Small intestine (tissue), 7 donors: ENCODE measurements around the gene CLIC4. TPM values are rescaled to one million over a fixed set of nuclear protein-coding genes. Genes with fewer than 3 reads are reported as not detected.
"Not testable (repeated sequence)": the region's sequence is repeated elsewhere in the genome, so short reads cannot be mapped to it uniquely, and the experiment has no call there.

Experiments used
- DNase-seq, 2 donors: peaks; one replicate each; pipeline versions ENCODE4 v3.0.0 to v3.0.0-alpha.2; 2013
- FAIRE-seq: peaks from 2 replicates; lab custom pipeline; 2012; peaks lifted over from hg19 to GRCh38; lab: Jason Lieb, UNC
- H3K27ac ChIP-seq, 3 donors: one replicate each; pipeline ENCODE4 v1.5.1; 2013; ENCODE audit warnings: low read length in 2 of 3, mild to moderate bottlenecking in 2 of 3, control low read depth in 1 of 3, inconsistent platforms in 1 of 3, low read depth in 1 of 3, moderate library complexity in 1 of 3
- H3K27me3 ChIP-seq, 3 donors: one replicate each; pipeline ENCODE4 v1.6.1; 2013; ENCODE audit warnings: low read length in 3 of 3, inconsistent platforms in 1 of 3; ENCODE audit not compliant: control insufficient read depth in 3 of 3, insufficient read depth in 3 of 3
- H3K36me3 ChIP-seq, 3 donors: one replicate each; pipeline ENCODE4 v1.6.1; 2013; ENCODE audit warnings: low read length in 3 of 3, inconsistent platforms in 1 of 3, low read depth in 1 of 3, mild to moderate bottlenecking in 1 of 3, moderate library complexity in 1 of 3; ENCODE audit not compliant: control insufficient read depth in 3 of 3, insufficient read depth in 2 of 3
- H3K4me1 ChIP-seq, 3 donors: one replicate each; pipeline ENCODE4 v1.6.1; 2013; ENCODE audit warnings: low read length in 2 of 3, inconsistent platforms in 1 of 3, low read depth in 1 of 3, mild to moderate bottlenecking in 1 of 3, moderate library complexity in 1 of 3; ENCODE audit not compliant: control insufficient read depth in 3 of 3, insufficient read depth in 2 of 3
- H3K4me3 ChIP-seq, 3 donors: one replicate each; pipeline ENCODE4 v1.5.1; 2013; ENCODE audit warnings: low read length in 3 of 3, control low read depth in 1 of 3, inconsistent platforms in 1 of 3, low read depth in 1 of 3, mild to moderate bottlenecking in 1 of 3, moderate library complexity in 1 of 3
- H3K9me3 ChIP-seq, 2 donors: one replicate each; pipeline ENCODE4 v1.6.1; 2013; ENCODE audit warnings: low read depth in 1 of 2, low read length in 1 of 2; ENCODE audit not compliant: control insufficient read depth in 2 of 2, insufficient read depth in 1 of 2
- WGBS, 3 donors: extraction: QIAGEN DNeasy Blood & Tissue Kit; methylation state at CpG; one replicate each; pipeline ENCODE4 v1.1.7; 2013; 5-methylcytosine and 5-hydroxymethylcytosine counted together
- polyA plus RNA-seq, 4 donors: library from polyadenylated mRNA; stranded (reverse) in 3 of 4; unstranded in 1 of 4; fragments of 200-250 nt in 3 of 4; fragments of 120-200 nt in 1 of 4; gene quantifications; one replicate each; pipeline versions ENCODE4 v1.2.1 to v1.2.3, GENCODE V29; 2013
- donor health status: healthy with polysubstance abuse.
- donor health status: control.
- donor health status: control.
- donor health status: Bipolar disorder and iron deficiency.
- donor health status: healthy.

CLIC4 gene
- polyA plus RNA-seq, 4 donors: 2.0 to 47.4 (median 25.4) TPM

DNA sequence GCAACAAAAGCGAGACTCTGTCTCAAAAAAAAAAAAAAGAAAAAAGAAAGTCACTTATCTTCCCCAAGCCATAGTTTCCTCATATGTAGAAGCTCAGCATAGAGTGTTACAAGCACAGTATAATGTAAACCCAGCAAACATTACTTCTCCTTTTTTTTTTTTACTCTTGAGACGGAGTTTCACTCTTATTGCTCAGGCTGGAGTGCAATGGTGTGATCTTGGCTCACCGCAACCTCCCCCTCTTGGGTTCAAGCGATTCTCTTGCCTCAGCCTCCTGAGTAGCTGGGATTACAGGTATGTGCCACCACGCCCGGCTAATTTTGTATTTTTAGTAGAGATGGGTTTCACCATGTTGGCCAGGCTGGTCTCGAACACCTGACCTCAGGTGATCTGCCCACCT, 11.9 kb upstream of the CLIC4 start:
- not testable (repeated sequence) for FAIRE-seq

DNA sequence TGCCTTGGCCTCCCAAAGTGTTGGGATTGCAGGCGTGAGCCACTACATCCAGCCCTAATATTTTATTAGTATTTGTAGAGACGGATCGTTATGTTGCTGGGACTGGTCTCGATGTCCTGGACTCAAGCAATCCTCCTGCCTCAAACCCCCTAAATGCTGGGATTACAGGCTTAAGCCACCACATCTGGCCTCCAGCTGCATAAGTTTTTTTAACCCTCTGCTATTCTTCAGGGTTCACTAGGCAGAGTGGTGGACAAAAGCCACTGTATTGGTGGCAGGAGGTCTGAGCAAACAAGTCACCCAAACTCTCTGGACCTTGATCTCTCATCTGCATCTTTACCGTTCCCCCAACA, 10.1 kb upstream of the CLIC4 start:
- Histone ChIP-seq H3K4me3 (no peak overlapping the region), H3K36me3 (no peaks in the 10 kb centered on the region), H3K27ac (peak overlapping the region in 1 of 3 donors; percentile 23), H3K9me3 (no peaks in the 10 kb centered on the region), H3K4me1 (no peaks in the 10 kb centered on the region), H3K27me3 (no peaks in the 10 kb centered on the region)
- 67 to 80% (median 77%) methylated on average over 5 of the region's 5 CpGs for WGBS, 3 donors
- DNase-seq (no peak), FAIRE-seq (no peak)

More for the DNA sequence above, 11.9 kb upstream of the CLIC4 start:
- not testable (repeated sequence) for H3K4me1 ChIP-seq, H3K9me3 ChIP-seq, H3K27me3 ChIP-seq, H3K4me3 ChIP-seq, DNase-seq, H3K27ac ChIP-seq, H3K36me3 ChIP-seq
- 68 to 89% (median 76%) methylated on average over 7 of the region's 7 CpGs for WGBS, 3 donors

DNA sequence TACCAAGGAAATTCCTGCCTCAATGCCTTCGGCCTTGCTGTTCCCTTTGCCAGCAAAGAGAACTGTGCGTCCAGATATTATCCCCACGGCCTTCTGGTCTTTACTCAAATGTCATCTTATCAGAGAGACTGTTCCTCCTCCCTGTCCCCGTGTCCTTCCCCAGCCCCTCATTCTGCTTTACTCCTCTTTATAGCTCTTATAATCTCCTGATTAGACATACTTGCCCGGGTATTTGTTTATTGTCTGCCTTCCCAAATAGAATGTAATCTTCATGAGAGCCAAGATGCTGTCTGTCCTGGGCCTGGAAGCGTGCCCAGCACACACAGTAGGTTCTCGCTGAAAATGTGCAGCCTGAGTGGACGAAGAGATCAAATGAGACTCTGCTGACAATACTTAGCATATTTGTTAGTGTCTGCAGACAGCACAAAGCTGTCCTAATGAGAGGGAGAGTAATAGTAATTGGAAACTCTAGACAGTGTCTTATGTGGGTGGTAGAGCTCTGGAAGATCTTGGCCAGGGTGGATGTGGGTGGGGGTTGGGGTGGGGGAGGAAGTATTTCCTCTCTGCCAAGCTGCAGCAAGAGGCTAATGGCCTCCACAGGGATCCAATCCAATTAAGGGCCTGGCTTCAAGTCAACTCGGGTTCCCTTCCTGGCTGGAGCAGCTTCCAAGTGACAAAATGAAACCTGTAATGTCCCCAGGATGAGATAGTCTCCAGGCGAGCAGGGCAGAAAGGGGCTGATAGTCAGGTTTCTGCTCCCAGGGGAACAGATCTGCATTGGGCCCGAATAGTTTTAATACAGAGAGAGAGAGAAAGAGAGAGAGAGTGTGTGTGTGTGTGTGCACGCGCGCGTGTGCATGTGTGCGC, 9.5 kb upstream of the CLIC4 start:
- Histone ChIP-seq H3K9me3 (no peaks in the 10 kb centered on the region), H3K36me3 (no peaks in the 10 kb centered on the region), H3K4me3 (no peak overlapping the region), H3K4me1 (no peaks in the 10 kb centered on the region), H3K27me3 (no peaks in the 10 kb centered on the region), H3K27ac (peak overlapping the region in 2 of 3 donors; percentile 15 to 34)
- peak in 1 of 2 donors; percentile 21 for DNase-seq
- FAIRE-seq: no peak
- 42 to 65% (median 63%) methylated on average over 16 of the region's 16 CpGs for WGBS, 3 donors

DNA sequence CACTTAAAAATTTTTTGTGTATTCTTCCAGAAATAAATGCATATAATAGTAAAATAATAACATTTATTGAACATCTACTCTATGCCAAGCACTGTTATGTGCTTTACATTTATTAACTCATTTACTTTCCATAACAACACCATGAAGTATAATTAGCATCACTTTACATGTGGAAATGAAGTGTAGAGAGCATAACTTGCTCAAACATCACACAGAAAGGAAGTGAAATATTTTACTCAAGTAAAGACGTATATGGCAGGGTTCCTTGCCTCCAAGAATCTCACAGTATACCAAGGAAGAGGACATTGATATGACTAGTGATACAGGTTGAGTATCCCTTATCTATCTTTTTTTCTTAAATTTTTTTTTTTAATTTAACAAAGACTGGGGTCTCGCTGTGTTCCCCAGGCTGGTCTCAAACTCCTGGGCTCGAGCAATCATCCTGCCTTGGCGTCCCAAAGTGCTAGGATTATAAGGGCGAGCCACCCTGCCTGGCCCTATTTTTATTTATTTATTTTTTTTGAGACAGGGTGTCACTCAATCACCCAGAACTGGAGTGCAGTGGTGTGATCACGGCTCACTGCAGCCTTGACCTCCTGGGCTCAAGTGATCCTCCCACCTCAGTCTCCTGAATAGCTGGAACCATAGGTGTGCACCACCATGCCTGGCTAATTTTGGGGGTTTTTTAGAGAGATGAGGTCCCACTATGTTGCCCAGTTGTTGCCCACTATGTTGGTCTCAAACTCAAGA, 7.7 kb upstream of the CLIC4 start:
- Histone ChIP-seq H3K27me3 (no peaks in the 10 kb centered on the region), H3K4me1 (peaks cover 0 to 7% (median 0%) of the 10 kb centered on the region in 3 donors), H3K4me3 (no peak overlapping the region), H3K27ac (no peak overlapping the region), H3K9me3 (no peaks in the 10 kb centered on the region), H3K36me3 (no peaks in the 10 kb centered on the region)
- FAIRE-seq (no peak), DNase-seq (no peak)
- 85 to 89% (median 87%) methylated on average over 6 of the region's 6 CpGs for WGBS, 3 donors

DNA sequence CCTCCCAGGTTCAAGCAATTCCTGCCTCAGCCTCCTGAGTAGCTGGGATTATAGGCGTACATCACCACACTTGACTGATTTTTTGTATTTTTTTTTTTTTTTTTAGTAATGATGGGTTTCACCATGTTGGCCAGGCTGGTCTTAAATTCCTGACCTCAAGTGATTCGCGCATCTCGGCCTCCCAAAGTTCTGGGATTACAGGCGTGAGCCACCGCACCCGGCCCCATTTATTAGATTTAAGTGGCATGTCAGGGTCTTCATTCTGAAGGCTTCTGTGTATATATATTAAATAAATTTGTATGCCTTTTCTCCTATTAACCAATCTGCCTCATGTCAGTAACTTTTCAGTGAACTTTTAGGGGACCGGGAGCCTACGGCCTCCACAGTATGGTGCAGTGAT, 6.0 kb upstream of the CLIC4 start:
- Histone ChIP-seq H3K9me3 (no peaks in the 10 kb centered on the region), H3K36me3 (no peaks in the 10 kb centered on the region), H3K4me1 (peaks cover 2 to 23% (median 6%) of the 10 kb centered on the region in 3 donors), H3K27me3 (peaks cover 0 to 3% (median 0%) of the 10 kb centered on the region in 3 donors), H3K27ac (no peak overlapping the region), H3K4me3 (no peak overlapping the region)
- DNase-seq (no peak), FAIRE-seq (no peak)
- 95 to 98% (median 96%) methylated on average over 9 of the region's 9 CpGs for WGBS, 3 donors

DNA sequence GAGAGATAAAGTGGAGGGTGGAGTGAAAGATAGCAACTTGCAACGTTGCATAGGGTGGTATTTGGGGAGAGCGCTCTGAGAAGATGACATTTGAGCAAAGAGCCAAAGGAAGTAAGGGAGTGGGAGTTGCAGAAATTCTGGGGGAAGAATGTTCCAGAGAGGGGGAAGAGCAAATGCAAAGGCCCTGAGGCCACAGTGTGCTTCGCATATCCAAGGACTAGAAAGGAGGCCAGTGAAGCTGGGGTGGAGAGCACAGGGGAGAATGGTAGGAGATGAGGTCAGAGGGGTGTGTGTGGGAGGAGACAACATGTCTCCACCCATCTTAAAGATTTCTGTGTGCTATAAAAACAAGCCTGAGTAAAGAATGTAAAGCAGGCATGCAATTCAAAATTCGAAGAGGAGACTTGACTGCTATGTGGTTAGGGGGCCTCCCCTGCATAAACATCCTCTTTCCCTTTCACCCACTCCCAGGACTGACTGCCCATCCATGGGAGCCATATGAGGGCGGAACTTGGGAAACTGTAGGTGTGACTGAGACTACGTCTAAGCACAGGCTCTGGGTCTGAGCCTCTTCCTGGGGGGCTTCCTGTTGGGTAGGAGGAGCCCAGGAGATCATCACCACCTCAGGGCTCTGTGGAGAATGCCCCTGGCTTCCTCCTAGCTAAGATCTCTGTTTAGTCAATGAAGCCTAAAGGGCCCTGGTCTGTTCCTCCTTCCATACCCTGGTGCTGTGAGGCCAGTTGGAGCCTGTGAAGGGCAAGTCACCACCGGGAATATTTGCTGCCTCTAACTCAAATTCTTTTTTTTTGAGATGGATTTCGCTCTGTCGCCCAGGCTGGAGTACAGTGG, 2.9 kb upstream of the CLIC4 start:
- H3K4me3 ChIP-seq: no peak overlapping the region
- peaks cover 2 to 24% (median 6%) of the 10 kb centered on the region in 3 donors for H3K4me1 ChIP-seq
- FAIRE-seq (no peak), DNase-seq (peak; percentile 44 to 51)
- no peaks in the 10 kb centered on the region for H3K36me3 ChIP-seq
- peak overlapping the region in 1 of 3 donors; percentile 63 for H3K27ac ChIP-seq
- H3K27me3 ChIP-seq: peaks cover 0 to 5% (median 0%) of the 10 kb centered on the region in 3 donors
- H3K9me3 ChIP-seq: no peaks in the 10 kb centered on the region
- 59 to 65% (median 62%) methylated on average over 9 of the region's 9 CpGs for WGBS, 3 donors

DNA sequence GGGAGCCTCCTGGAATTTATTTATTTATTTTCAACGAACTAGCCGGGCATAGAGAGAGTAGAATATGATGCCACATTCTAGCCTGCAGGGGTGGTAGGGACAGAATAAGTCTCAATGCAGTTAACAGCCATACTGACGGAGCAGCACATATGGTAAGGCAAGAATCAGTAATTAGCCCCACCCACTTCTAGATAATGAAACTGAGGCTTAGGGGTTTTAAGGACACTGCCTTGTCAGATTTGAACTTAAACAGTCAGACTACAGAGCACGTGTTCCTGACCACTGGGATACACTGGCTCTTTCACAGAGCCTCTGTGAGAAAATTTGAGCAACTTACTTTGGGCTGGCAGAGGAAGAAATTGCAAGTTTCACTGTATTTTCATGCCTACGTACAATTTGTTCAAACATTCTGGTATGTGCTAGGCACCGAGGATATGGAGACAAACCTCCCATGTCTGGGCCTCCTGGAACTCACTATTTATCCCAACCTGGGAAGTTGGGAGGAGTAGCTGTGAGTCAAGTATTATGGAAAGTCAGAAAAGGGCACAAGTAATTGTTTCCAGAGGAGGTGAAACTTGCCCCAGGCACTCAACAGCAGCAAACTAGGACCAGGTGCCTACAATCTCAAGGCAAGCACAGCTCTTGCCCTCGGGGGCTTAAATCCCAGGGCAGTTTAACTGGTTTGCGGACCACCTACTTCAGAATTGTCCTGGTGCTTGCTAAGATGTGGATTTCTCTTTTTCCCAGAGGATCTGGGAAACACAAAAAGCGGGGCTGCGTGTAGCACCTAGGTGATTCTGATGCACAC, 1.6 kb upstream of the CLIC4 start:
- no peak for FAIRE-seq
- no peak overlapping the region for H3K4me3 ChIP-seq
- H3K27me3 ChIP-seq: peaks cover 0 to 5% (median 0%) of the 10 kb centered on the region in 3 donors
- WGBS, 3 donors: 37 to 67% (median 49%) methylated on average over 10 of the region's 10 CpGs
- DNase-seq: peak; percentile 55 to 61
- no peaks in the 10 kb centered on the region for H3K9me3 ChIP-seq
- H3K36me3 ChIP-seq: no peaks in the 10 kb centered on the region
- peak overlapping the region in 2 of 3 donors; percentile 40 to 80 for H3K27ac ChIP-seq
- H3K4me1 ChIP-seq: peaks cover 2 to 24% (median 6%) of the 10 kb centered on the region in 3 donors
